Mesenteric fat pad (tissue), 1 donor: ENCODE results near the gene MCM8. TPM values are rescaled to one million over a fixed set of nuclear protein-coding genes. Genes with fewer than 3 reads are reported as not detected.
"Not testable (repeated sequence)": the region's sequence is repeated elsewhere in the genome, so short reads cannot be mapped to it uniquely, and the experiment has no call there.

Source experiments
- DNase-seq: peaks from one replicate; pipeline ENCODE4 v3.0.0-alpha.2; 2020; ENCODE audit warnings: low spot score
- total RNA-seq: library from RNA; stranded (reverse); fragmentation: NEBNext Ultra II Directional; extraction: Animal tissue kit (Norgen Biotek cat#: 25700); gene quantifications from one replicate; pipeline ENCODE4 v1.2.1, GENCODE V29; 2021
- donor health status: DM: yes; HTN: yes; CAD: no.

The MCM8 gene
- total RNA-seq, 1 donor from 2014 or later = 4.3 TPM

DNA sequence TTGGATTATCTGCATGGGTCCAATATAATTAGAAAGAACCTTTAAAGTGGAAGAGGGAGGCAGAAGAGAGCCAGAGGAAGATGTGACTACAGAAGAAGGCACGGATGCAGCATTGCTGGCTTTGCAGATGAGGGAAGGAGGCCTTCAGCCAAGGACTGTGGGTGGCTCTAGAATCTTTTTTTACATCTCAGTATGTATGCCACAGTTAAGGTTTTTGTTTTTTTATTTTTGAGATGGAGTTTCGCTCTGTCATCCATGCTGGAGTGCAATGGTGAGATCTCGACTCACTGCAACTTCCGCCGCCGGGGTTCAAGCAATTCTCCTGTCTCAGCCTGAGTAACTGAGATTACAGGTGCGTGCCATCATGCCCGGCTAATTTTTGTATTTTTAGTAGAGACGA, 49.3 kb downstream of the MCM8 start:
- no peak for DNase-seq

DNA sequence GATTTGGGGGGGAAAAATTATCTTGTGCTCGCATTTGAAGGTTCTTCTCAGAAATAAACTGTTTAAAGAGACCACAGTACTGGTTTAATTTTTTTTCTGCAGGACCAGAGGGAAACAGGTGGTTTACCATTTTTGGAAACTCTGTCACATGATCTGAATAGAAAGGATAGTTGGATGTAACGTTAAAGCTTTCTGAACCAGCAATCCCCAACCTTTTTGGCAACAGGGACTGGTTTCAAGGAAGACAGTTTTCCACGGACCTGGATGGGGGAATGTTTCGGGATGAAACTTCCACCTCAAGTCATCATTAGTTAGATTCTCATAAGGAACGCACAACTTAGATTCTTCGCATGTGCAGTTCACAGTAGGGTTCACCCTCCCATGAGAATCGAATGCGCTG, 50.4 kb downstream of the MCM8 start:
- DNase-seq = no peak

DNA sequence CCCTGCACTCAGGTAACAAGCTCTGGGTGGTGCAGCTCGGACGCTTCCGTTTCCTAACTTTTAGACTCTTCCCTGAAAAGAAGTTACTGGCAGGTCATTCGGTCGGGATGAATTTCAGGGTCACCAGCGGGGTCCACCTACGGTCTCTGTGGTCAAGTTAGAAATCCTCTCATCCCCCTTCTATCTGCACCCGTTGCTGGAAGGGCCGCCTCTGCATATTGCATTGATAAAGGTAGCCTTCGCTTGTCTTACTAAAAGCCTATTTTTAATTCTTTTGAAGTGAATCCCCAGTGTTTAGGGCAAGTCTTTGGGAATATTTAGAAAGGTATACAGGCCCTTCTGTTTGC, 56.1 kb downstream of the MCM8 start:
- DNase-seq = no peak

DNA sequence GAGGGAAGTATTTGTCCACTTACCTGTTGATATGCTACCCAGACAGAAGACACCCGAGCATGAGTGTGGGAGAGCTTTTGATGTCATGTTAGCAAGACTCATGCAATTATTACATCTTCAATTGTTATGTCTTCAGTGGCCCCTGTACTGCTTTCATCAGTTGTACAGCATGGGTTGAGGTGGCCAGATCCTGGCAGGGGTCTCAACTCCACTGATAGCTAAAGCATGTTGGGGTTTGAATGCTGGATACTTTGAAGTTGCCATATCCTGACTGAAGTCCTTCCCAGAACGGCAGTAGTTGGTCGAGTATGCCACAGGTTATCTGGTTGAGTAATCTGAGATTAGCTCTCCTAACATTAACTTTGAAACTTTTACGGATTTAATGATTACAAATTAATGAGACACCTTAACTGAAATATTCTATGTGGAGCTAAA, 56.7 kb downstream of the MCM8 start:
- no peak for DNase-seq

DNA sequence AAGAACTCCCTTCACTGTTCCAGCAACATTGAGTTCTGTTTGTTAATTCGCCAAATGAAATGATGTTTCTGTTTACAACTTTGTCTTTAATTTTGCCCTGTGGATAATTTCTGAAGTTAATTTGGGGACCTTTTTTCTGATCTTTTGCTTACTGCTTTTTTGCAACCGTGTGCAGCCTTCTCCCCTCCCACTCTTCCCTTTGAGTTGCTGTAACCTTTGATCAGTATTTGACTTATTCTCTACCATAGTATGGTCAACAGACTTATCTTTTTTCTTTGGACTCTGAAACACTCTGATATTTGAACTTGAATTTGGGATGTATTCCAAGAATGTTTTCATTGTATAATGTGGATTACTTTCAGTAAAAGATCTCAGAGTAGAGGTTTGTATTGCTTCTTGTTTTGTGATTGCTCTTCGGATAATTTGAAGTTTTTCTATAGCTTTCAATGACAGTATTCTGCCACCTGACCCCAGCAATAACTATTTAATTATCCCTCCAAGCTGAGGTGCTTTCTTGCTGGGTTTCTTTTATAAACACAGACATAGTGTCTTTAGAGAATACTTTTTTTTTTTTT, 57.2 kb downstream of the MCM8 start:
- no peak for DNase-seq

DNA sequence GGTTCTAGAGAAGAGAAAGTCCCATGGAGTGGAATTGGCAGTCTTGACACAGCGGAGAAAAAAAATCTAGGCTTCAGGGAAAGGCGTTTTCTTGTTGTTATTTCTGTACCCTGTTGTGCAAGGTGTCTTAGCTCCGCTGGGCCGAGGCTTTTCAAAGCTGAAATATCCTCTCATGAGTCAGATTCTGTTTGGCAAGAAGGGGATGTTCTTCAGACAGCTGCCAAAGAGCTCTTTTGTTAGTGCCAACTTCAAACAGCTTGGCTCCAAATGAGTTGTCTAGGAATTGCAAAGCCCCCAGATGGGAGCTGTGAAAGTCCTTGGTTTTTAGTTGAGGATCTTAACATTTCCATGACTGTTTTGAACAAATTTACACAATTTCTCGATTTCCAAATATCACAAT, 57.8 kb downstream of the MCM8 start:
- no peak for DNase-seq

DNA sequence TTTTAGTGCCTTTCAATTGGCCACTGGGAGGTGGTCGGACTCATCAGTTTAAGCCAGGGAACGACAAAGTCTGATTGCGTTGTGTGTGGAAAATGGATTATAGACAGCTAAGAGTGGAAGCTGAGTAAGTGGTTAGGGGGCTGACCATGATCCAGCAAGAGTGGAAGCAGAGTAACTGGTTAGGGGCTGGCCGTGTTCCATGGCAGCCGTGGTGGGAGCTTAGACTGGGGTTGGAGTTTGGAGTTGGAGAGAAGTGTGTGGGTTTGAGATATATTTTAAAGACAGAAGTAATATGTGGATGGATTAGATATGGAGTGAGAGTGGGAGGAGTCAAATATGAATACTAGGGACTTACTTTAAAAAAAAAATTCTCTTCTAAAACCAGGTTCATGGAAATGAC, 61.7 kb downstream of the MCM8 start:
- no peak for DNase-seq

DNA sequence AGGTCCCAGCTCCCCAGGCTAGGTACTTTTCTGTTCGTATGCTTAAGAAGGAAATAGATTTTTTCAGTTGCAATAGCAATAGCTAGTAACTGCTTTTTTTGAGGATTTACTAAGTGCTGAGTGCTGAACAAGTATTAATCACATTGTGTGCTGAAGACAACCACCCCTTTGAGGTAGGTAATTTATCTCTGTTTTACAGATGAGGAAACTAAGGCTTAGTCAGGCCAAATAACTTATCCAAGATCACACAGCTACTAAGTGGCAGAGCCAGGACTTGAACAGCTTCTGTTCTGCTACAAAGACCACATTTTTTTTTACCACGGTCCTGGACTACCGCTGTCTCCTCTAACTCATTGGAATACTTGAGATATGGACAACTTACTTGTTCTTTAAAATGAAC, 63.6 kb downstream of the MCM8 start:
- no peak for DNase-seq

DNA sequence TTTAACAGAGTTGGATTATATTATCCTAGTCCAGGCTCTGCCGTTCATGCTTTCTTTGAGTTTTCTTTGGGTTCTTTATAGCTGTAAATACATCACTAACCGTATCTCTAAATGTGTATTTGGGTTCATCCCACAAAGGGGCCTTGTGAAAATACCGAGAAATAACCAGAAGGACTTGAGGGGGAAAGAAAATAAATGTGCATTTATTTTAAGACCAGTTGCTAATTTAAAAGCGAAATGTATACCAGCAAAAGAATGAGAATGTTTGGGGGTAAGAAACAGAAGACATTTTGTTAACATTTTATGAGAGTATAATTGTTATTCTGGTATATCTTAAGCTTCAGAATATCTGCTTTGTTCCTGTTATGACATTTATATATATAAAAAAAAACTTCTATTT, 64.5 kb downstream of the MCM8 start:
- no peak for DNase-seq

DNA sequence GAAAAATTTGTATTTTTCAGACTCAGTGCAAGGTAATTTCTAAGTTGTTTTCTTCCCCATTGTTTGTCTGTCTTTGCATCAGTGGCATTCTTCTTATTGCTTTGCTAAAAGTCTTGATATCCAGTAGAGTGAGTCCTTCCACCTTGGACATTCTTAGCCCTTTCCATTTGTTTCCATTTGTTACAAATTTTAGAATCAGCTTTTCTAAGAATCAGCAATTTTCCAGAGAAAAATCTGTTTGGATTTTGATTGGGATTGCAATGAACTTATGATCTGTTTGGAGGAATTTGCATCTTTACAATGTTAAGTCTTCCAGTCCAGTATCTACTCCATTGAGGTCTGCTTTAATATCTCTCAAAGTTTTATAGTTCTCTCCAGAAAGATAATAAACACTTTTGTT, 67.0 kb downstream of the MCM8 start:
- no peak for DNase-seq

DNA sequence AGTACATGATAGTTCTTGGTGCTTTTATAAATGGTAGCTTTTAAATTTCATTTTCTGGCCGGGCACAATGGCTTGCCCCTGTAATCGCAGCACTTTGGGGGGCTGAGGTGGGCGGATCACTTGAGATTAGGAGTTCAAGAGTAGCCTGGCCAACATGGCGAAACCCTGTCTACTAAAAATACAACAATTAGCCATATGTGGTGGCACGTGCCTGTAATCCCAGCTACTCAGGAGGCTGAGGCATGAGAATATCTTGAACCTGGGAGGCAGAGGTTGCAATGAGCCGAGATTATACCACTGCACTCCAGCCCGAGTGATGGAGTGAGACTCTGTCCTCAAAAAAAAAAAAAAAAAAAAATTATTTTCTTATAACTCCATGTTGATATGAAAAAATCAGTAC, 67.4 kb downstream of the MCM8 start:
- no peak for DNase-seq

DNA sequence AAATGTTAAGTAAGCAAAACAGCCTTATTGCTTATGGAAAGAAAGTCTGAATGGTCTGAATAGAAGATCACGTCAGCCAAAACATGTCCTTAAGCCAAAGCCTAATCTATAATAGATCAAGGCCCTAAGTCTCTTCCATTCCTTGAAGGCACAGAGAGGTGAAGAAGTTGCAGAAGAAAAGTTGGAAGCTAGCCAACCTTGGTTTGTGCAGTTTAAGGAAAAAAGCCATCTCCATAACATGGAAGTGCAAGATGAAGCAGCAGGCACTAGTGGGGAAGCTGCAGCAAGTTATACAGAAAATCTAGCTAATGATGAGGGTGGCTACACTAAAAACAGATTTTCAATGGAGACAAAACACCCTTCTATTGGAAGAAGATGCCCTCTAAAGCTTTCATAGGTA, 74.3 kb downstream of the MCM8 start:
- no peak for DNase-seq

DNA sequence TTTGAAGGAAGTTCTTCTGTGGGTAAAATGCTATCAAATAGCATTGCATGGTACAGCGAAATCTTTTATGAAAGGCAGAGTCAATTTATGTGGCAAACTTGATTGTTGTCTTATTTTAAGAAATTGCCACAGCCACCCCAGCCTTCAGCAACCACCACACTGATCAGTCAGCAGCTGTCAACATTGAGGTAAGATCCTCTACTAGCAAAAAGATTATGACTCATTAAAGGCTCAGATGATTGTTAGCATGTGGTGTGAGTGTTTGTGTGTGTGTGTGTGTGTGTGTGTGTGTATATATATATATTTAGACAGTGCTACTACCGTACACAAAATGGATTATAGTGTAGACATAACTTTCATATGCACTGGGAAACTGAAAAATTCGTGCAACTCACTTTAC, 75.6 kb downstream of the MCM8 start:
- DNase-seq = no peak

DNA sequence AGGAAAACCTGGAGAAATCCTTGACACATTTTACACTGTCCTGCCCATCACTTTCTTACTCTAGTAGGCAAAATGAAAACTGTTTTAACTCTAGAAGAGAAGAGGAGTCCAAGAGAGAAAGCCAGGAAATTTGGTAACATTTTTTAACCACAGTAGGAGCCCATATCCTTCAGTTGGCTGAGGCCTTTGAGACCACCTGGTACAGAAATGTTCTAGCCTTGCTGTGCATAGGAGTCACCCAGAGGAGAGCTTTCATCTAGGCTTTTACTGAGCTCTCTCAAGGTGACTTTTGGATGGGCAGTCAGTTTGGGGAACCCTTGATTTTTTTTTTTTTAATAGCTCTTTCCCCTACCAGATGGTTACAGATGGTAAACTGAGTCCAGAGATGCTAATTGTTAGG, 78.4 kb downstream of the MCM8 start:
- DNase-seq = no peak

DNA sequence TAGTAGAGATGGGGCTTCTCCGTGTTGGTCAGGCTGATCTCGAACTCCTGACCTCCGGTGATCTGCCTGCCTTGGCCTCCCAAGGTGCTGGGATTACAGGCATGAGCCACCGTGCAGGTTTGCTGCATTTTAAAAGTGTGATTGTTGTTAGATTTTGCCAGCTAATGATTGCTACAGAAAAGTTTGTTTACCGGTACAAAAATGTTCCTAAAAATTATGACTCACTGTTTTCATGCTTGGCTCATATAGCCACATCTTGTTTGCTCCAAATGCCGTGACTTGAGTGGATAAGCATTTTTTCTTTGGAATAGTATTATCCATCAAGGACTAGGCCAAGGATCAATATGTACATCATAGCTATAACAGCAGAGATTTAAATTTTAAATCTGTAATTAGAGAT, 79.1 kb downstream of the MCM8 start:
- DNase-seq = no peak

DNA sequence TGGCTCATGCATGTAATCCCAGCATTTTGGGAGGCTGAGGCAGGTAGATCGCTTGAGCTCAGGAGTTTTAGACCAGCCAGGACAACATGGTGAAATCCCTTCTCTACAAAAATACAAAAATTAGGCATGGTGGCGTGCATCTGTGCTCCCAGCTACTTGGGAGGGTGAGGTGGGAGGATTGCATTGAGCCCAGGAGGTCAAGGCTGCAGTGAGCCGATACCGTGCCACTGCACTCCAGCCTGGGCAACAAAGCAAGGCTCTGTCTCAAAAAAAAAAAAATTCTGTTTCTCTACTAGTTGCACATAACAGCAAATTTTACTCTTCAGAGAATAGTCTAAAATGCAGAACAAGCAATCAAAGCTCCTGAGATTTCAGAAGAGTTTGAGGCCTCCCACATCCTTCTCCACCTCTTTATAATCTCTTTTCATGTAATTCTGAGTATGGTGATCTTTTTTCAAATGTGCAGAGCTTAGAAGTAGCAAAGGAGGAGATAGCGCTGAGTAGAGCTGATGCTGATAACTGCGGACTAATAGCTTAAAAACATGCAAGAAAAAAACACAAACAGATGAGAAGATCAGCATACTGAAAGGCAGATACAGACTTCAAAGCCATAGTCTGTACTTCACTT, 80.1 kb downstream of the MCM8 start:
- DNase-seq = no peak

DNA sequence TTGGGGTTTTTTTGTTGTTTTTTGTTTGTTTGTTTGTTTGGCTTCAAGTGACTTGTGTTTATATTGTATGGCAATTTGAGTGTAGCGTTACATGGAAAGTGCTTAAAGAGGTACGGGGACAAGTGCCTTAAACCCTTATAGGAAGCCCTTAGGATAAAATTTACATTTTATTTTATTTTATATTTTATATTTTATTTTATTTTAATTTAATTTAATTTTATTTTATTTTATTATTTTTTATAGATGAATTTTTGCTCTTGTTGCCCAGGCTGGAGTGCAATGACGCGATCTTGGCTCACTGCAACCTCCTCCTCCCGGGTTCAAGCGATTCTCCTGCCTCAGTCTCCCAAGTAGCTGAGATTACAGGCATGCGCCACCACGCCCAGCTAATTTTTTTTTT, 82.5 kb downstream of the MCM8 start:
- not testable (repeated sequence) for DNase-seq

DNA sequence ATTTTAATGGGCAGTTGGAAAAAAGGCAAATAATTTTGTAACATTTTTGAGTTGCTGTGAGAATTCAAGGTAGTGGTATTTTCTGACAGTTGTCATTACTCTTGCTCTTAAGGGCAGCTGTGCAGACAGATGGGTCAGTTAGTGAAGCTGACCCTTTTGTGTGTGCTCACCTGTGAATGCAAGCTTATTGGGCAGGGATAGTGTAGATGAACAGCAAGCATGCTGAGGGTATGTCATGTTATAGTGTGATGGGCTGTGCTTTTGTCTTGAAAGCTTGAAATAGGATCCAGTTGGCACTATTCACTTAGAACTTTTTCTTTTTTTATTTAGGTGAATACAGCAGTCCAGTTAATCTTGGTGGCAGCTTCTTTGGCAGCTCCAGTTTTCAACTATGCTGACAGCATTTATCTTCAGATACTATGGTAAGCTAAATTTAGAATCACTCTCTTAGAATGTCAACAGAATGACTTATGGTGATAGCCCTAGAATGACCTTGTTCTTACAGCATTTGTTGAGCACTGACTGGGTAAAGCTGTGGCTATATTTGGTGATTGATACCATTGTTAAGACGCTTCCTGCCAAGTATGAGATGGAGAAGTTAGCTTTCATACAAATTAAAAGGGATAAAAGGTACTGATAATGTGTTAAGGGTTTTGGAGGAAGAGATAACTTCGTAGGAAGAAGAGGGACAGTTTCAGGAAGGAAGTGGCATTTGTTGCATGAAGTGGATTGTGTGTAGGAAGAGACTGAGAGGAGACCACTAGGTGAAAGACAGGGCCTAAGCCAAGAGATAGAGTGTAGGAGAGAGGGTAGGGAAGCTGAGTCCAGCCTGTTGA, 83.9 kb downstream of the MCM8 start:
- DNase-seq = no peak

DNA sequence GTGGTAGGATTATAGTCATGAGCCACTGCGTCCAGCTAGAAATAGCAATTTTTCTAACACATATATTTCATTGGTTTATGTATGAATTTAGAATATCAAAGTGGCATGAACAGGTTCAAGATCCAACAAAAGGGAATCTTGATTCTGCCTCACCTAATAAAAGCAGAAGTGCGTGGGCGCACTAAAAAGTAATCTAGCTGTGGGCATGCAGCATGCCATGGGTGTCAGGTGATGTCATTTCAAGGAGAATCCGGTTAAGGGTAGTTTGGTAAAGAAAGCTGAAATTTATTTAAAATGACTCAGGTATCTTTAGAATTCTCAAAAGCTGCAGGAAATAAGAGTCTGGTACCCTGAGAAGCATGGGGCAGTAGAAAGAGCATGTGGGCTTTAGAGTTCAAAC, 85.8 kb downstream of the MCM8 start:
- DNase-seq = no peak

DNA sequence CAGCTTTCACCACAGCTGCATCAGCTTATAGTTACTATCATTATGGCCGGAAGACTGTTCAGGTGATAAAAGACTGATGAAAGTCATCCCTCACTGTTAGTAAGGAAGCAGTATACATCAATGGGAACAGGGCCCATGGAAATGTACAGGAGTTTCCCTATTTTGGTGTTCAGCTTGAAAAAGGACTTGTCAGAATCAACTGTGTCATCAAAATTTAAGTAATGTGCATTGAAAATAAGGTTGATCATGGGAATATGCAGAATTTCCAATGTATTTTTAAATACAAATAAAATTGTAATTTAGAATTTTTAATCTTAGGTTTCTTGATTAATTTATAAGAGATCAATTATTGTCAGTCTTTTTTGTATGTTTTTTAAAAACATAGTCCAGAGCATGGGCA, 86.6 kb downstream of the MCM8 start:
- DNase-seq = no peak

DNA sequence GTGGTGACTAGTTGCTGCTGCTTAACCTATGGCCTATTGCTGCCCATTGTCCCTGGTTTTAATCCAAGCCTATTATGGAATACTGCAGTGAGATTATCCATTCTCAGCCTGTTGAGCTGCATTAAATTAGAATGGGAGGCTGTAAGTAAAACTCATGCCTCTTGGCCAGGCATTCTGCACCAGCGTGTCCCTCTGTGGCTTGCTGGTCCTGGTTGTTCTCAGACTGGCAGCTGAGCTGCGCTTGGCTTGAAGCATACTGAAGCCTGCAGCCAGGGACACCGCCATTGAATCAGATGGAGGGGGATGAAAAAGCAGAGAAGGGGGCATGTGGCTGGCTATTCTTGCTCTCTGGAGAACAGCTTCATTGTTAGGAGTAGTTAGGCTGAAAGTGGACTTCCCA, 87.8 kb downstream of the MCM8 start:
- DNase-seq = no peak

DNA sequence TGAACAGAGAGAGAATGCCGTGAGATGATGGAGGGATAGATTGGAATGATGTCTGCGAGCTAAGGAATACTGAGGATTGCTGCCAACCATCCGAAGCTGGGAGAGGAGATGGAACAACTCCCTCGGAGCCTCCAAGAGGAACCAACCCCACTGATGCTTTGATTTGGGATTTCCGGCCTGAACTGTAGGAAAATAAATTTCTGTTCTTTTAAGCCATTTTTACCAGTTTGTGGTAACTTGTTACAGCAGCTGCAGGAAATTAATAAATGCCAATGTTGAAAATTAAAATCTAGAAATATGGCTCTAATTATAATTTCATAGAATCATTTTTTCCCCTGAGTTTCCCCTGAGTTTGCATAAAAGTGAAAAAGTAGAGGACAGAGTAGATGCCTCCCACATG, 89.3 kb downstream of the MCM8 start:
- DNase-seq = no peak

DNA sequence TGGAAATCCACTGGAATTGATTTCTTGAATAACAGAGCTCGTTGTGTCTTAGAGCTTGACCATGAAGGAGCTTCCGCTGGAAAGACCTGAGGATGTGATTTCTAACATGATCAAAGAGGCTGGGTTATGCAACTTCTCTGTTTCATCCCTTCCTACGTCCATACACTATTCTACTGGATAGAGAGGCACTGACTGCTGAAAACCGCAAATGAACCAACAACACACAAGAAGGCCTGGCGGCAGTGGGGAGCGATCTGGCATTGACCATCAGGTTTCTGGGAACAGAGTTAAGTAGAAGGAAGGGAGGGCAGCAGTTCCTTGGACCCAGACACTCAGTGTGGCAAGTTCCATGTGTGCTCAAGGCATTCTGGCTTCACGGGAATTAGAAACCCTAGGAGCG, 90.1 kb downstream of the MCM8 start:
- no peak for DNase-seq
